Measurements from ENCODE around the gene SMYD5. TPM values are rescaled to one million over a fixed set of nuclear protein-coding genes. Genes with fewer than 3 reads are reported as not detected.
A peak's percentile ranks its signal among the peaks of the same experiment; 100 is the strongest.

The SMYD5 gene
- total RNA-seq, 3 donors from 2014 or later: 10.5 to 20.0 (median 16.0) TPM

GRCh38 chr2:73255007-73255644 is 41.1 kb downstream of the SMYD5 start:
- no peak for TF ChIP-seq CTCF (IDR thresholded peaks at IDR 0.05)
- no peaks in the 10 kb centered on the region for H3K36me3 ChIP-seq (ENCODE audit: low read depth)
- no peaks in the 10 kb centered on the region for H3K4me1 ChIP-seq (ENCODE audit: low read depth)
- ATAC-seq (no peak), DNase-seq (no peak)
- no peak overlapping the region for H3K4me3 ChIP-seq
- no peaks in the 10 kb centered on the region for H3K9me3 ChIP-seq
- intact Hi-C loops (cut with DNase I, micrococcal nuclease): no loop called here

GRCh38 chr2:73255907-73256617 is 42.0 kb downstream of the SMYD5 start:
- ATAC-seq: no peak
- no peak overlapping the region for H3K4me3 ChIP-seq
- no peaks in the 10 kb centered on the region for H3K9me3 ChIP-seq
- intact Hi-C loops (cut with DNase I, micrococcal nuclease): no loop called here
- DNase-seq: no peak
- no peaks in the 10 kb centered on the region for H3K4me1 ChIP-seq (ENCODE audit: low read depth)
- H3K36me3 ChIP-seq (ENCODE audit: low read depth): no peaks in the 10 kb centered on the region
- no peak for TF ChIP-seq CTCF (IDR thresholded peaks at IDR 0.05)

GRCh38 chr2:73256618-73256922 is 42.5 kb downstream of the SMYD5 start:
- DNase-seq (no peak), ATAC-seq (no peak)
- no peaks in the 10 kb centered on the region for H3K9me3 ChIP-seq
- no peaks in the 10 kb centered on the region for H3K4me1 ChIP-seq (ENCODE audit: low read depth)
- TF ChIP-seq CTCF (IDR thresholded peaks at IDR 0.05): no peak
- no peak overlapping the region for H3K4me3 ChIP-seq
- no peaks in the 10 kb centered on the region for H3K36me3 ChIP-seq (ENCODE audit: low read depth)
- intact Hi-C loops (cut with DNase I, micrococcal nuclease): no loop called here

- no peak for TF ChIP-seq CTCF (IDR thresholded peaks at IDR 0.05)
- Histone ChIP-seq H3K4me3 (no peak overlapping the region), H3K9me3 (no peaks in the 10 kb centered on the region), H3K4me1 (ENCODE audit: low read depth) (no peaks in the 10 kb centered on the region), H3K36me3 (ENCODE audit: low read depth) (no peaks in the 10 kb centered on the region)
- DNase-seq: no peak
- intact Hi-C loops (cut with DNase I, micrococcal nuclease): no loop called here
- ATAC-seq: no peak
Observed at GRCh38 chr2:73257021-73257420, 43.0 kb downstream of the SMYD5 start.

- peak; percentile 25 to 64 (median 47) for DNase-seq
Observed at GRCh38 chr2:73257425-73258125, 43.5 kb downstream of the SMYD5 start.

More at GRCh38 chr2:73257425-73258125, 43.5 kb downstream of the SMYD5 start:
- intact Hi-C loops (cut with DNase I, micrococcal nuclease): no loop called here
- TF ChIP-seq CTCF (IDR thresholded peaks at IDR 0.05): no peak
- no peak overlapping the region for H3K4me3 ChIP-seq
- peak; percentile 16 for ATAC-seq
- H3K4me1 ChIP-seq (ENCODE audit: low read depth): no peaks in the 10 kb centered on the region
- no peaks in the 10 kb centered on the region for H3K36me3 ChIP-seq (ENCODE audit: low read depth)
- H3K9me3 ChIP-seq: no peaks in the 10 kb centered on the region
